Embryonic facial prominence (tissue), 1 donor: ENCODE results near the gene IPO4.

ENCODE experiments used
- DNase-seq: peaks from one replicate; pipeline ENCODE4 v3.0.0-alpha.2; 2016; ENCODE audit errors: extremely low spot score

The IPO4 gene

DNA sequence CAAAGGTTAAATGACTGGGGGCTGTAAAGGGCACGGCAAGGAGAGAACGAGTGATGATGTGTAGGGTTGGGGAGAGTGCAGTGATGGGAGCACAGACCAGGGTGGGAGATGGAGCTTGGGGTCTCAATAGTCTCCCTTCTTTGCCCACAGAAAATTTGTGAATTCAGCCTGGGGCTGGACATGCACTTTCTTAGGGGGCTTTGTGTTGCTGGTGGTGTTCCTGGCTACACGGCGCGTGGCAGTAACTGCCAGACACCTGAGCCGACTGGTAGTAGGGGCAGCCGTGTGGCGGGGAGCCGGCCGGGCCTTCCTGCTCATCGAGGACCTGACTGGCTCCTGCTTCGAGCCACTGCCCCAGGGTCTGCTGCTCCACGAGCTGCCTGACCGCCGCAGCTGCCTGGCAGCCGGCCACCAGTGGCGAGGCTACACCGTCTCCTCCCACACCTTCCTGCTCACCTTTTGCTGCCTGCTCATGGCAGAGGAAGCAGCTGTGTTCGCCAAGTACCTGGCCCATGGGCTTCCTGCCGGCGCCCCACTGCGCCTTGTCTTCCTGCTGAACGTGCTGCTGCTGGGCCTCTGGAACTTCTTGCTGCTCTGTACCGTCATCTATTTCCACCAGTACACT, 56.4 kb downstream of the IPO4 start:
- no peak for DNase-seq

DNA sequence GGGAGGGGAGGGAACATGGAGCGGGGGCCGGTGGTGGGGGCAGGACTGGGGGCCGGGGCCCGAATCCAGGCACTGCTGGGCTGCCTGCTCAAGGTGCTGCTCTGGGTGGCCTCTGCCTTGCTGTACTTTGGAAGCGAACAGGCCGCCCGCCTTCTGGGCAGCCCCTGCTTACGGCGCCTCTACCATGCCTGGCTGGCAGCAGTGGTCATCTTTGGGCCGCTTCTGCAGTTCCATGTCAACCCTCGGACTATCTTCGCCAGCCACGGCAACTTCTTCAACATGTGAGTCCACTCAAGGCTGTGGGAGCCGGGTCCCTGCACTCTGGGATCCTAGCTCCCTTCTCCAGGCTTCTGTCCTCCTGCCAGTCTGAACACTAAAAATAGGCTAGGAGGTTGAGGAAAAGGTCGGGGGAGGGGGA, 57.1 kb downstream of the IPO4 start:
- no peak for DNase-seq

DNA sequence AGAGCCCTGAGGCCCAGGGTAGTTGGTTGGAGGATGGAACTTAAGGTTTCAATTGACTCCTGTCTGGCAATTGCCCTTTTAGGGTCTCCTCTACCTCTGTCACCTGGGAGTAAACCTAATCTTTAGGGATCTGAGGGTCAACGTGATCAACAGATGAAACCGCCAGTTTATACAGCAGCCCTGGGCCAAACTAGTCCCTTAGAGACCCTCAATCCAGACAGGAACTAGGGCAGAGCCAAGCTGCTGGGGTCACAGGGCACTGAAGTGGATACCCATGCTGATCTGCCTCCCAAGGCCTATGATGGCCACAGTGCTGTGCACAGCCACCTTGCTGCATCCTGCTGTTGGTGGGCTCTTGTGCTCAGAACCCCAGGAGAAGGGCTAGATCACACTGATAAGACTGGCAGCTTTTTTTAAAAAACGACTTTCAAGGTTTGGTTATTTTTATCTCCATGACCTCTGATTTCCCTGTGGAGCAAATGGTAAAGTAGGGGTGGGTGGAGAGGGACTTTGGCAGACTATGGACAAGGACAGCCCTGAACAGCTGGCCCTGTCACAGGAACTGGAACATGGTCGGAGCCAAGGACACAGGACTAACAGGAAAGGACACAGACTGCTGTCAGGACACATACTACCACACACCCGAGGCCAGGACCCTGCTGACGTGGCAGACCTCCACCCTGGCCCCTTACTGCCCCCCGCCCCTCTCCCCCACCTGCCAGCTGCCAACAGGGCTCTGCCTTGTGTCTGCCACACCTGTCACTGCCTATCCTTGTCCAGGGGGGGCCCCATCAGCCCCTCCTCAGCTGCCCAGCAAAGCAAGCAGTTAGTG, 57.7 kb downstream of the IPO4 start:
- no peak for DNase-seq

DNA sequence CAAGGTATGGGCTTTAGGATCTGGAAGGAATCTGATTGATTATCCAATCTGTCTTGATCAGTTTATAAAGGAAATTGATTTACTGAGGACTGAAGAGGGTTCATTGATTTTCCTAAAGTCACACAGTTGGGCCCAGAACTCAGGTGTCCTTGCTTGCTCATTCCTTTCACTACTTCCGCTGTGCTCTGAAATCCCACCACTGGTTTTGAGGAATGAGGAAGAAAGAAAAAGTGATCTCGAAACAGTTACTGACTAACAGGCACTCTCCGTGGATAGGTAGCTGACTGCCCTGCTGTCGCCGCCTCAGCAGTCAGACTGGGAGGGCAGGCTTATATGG, 58.3 kb downstream of the IPO4 start, which contains the start of gene FITM1:
TSS of gene FITM1 (plus strand) at position 280 of the 337 bp plus-strand sequence. CDS start 905 bp downstream, outside the sequence.
- DNase-seq: no peak
